NCI-H1417 treated with DMSO at 0.1 percent for 48 hours (cell line): Measurements from ENCODE around the gene MOSPD2.

ENCODE experiments used
- DNase-seq: peaks from one replicate; lab custom pipeline; 2025; lab: John Stamatoyannopoulos, UW

The MOSPD2 gene

GRCh38 chrX:14872851-14873675 is at the start of gene MOSPD2, which contains the start of gene FANCB:
MOSPD2 (plus strand) TSS chrX:14873421; CDS start chrX:14873529, 108 bp downstream.
FANCB (minus strand) TSS chrX:14873069; CDS start chrX:14865510, 7,559 bp downstream.
- peak; percentile 89 for DNase-seq

GRCh38 chrX:14825851-14826250 is 47.4 kb upstream of the MOSPD2 start:
- no peak for DNase-seq

- DNase-seq, result no peak
Measured at GRCh38 chrX:14826319-14826718, 46.9 kb upstream of the MOSPD2 start.

GRCh38 chrX:14829643-14830042 is 43.6 kb upstream of the MOSPD2 start:
- DNase-seq, result no peak

- no peak for DNase-seq
Measured at GRCh38 chrX:14832151-14832550, 41.1 kb upstream of the MOSPD2 start.

GRCh38 chrX:14832586-14832985 is 40.6 kb upstream of the MOSPD2 start:
- no peak for DNase-seq

GRCh38 chrX:14837155-14837554 is 36.1 kb upstream of the MOSPD2 start:
- no peak for DNase-seq

- no peak for DNase-seq
Measured at GRCh38 chrX:14843666-14844065, 29.6 kb upstream of the MOSPD2 start.

- DNase-seq, result no peak
Measured at GRCh38 chrX:14851526-14851925, 21.7 kb upstream of the MOSPD2 start.

- DNase-seq, result no peak
Measured at GRCh38 chrX:14864631-14865030, 8.6 kb upstream of the MOSPD2 start.

GRCh38 chrX:14865201-14865600 is 8.0 kb upstream of the MOSPD2 start:
- DNase-seq, result no peak

- no peak for DNase-seq
Measured at GRCh38 chrX:14871767-14872166, 1.5 kb upstream of the MOSPD2 start.

GRCh38 chrX:14872355-14872754 is 866 bp upstream of the MOSPD2 start:
- no peak for DNase-seq

- DNase-seq, result no peak
Measured at GRCh38 chrX:14873676-14874049, 442 bp downstream of the MOSPD2 start.

- peak; percentile 38 for DNase-seq
Measured at GRCh38 chrX:14875624-14876023, 2.4 kb downstream of the MOSPD2 start.

- no peak for DNase-seq
Measured at GRCh38 chrX:14883826-14884225, 10.6 kb downstream of the MOSPD2 start.

GRCh38 chrX:14884714-14885113 is 11.5 kb downstream of the MOSPD2 start:
- no peak for DNase-seq

GRCh38 chrX:14886252-14886651 is 13.0 kb downstream of the MOSPD2 start:
- no peak for DNase-seq

GRCh38 chrX:14896273-14896672 is 23.1 kb downstream of the MOSPD2 start:
- no peak for DNase-seq

GRCh38 chrX:14897042-14897441 is 23.8 kb downstream of the MOSPD2 start:
- DNase-seq, result no peak

GRCh38 chrX:14899607-14900006 is 26.4 kb downstream of the MOSPD2 start:
- no peak for DNase-seq

GRCh38 chrX:14902537-14902936 is 29.3 kb downstream of the MOSPD2 start:
- no peak for DNase-seq

- no peak for DNase-seq
Measured at GRCh38 chrX:14903891-14904290, 30.7 kb downstream of the MOSPD2 start.

GRCh38 chrX:14913241-14913640 is 40.0 kb downstream of the MOSPD2 start:
- DNase-seq, result no peak
